HG03558 (cell line): ENCODE results near the gene PDIA2.
"Not testable (repeated sequence)": the region's sequence is repeated elsewhere in the genome, so short reads cannot be mapped to it uniquely, and the experiment has no call there.

ENCODE experiments used
- ATAC-seq: cut with Tn5 transposase; IDR thresholded peaks from one replicate; pipeline ENCODE4 v1.9.1; 2021; ENCODE audit warnings: moderate number of reproducible peaks; ENCODE audit not compliant: unreplicated experiment; ENCODE audit errors: extremely low read depth

Gene PDIA2

DNA sequence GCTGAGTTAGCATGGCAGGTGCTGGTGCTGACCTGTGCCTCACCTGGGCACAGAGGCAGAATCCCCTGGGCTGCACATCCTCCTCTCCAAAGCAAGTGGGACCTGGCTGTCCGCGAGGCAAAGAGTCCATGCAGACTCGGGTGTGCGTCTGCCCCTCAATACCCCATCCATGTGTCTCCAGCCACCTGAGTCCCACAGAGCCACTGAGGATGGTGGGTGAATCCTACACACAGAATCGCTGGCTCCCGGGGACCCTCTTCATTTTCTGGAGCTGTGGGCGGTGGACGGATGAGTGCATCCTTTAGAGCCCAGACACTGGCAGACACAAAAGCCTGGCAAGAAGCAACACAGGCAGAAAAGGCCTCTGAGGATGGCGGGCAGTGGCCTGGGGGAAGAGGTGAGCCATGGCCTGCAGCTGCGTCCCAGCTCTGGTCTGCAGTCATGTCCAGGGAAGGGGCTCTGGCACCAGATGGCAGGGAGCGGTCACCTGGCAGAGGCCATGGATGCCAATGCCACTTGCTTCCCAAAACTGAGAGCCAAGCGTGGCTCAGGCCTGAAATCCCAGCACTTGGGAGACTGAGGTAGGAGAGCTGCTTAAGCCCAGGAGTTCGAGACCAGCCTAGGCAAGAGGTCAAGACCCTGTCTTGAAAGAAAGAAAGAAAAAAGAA lies 39.6 kb downstream of the PDIA2 start:
- no peak for ATAC-seq

DNA sequence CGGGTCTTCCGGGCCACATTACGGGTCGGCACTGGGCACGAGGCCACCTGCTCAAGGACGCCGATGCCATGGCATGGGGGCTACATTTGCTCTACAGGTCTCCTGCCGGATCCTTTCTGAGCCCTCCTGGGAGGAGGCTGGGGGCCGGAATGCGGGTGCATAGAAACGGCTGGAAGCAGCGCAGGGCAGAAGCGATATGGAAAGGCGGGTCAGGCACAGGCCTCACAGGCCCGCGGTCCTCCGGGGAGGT lies 41.2 kb downstream of the PDIA2 start:
- no peak for ATAC-seq

DNA sequence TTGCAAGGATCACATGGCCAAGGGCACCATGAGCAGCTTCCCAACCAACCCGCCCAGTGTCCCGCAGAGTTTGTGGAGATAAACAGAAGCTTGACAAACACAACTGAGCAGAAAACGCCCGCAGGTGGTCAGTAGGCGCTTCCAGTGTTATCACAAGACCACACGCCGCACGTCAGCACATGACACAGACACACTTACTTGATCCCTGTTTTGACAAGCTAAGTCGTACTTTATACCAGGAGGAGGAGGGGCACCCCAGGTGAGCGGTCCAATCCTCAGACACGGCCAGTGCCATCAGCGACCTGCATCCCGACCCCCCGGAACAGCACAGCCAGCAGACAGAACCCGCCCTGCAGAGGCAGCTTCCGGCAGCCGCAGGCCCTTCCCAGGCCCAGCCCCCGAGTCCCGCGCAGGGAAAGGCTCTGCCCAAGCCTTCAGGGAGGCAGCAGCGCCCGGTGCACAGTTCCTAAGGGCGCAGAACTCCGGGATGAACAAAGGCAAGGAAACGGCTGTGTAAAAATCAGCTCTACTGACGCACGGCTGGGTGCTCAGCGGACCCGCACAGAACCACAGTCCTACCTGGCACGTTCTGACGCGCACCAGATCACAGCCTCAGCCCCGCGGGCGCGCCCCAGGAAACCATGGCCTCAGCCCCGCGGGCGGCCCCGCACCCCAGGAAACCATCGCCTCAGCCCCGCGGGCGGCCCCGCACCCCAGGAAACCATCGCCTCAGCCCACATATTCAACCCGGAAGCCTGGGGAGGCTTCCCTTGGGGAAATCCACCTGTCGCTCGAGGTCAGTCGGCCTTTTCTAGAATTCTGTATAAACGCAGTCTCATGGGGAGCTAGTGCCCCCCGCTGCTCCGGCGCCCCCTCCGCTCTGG lies 41.7 kb downstream of the PDIA2 start:
- no peak for ATAC-seq

DNA sequence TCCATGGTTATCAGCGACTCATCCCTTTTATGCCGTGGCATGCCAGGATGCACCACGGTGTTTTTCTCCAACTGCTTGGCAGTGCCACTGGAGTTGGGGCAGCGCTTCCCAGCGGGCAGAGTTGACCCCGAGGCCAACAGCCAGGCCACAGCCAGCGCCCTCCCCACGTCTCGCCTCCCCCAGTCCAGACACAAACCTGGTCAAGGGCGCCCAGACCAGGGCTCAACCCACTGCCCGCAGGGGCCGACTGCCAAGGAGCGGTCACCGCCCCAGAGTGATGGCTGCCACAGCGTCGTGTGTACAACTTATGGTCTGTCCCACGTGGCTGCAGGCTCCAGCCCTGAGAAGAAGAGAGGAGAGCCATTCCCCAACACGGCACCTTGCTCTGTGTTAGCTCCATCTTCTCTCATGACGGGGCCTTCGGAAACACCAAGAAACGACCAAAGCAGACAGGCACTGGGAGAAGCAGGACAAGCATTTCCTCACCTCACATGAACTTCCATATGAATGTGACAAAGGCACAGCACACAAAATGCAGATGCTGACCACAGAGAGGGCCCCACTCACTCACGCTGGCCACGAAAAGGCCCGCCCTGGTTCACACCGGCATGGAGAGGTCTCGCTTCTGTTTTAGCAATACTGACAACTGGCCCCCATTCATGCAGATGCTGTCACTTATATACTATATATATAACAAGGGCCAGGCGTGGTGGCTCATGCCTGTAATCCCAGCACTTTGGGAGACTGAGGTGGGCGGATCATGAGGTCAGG lies 42.6 kb downstream of the PDIA2 start:
- no peak for ATAC-seq

DNA sequence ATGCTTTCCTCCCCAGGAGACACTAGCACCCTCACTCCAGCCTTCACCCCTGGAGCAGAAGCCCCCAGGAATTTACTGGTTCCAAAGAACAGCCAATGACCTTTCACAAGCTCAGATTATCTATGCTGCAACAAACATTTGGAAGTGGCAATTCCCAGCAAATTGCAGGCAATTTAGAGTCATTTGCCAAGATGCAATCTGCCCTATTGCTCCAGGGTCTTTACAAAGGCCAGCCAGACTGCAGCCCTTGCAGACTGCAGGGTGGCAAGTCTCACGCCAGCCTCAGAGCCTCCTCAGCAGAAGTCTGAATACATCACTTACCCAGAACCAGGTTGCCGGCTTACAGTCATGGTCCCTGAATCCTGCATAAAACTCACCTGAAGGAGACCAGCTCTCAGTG lies 47.8 kb downstream of the PDIA2 start:
- no peak for ATAC-seq

DNA sequence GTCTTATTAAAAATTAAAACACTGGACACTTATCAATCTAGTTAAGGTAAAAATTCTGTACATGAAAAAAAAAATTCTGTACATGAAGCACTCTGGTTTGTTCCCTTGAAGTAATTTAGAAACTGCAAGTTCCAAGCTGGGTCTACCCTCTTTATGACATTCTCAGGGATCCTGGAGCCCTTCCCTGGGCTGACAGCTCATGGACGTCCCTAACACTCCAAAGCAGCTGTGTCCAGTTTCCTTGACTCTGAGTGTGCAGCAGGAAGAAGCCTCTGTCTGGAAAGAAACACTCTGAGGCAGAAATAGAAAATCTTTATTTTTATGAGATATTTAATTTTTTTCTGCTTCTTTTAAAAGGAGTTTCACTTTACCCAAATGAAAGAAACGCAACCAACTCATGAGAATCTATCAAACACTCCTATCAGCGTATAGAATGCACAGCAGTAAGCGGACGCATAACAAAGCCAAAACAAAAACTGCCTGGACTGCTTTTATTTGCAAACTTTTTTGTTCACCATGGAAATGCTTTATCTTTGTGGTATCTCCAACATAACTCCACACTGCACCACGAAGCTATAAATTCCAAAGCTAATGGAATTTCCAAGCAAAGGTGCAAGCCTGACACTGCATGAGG lies 48.3 kb downstream of the PDIA2 start:
- not testable (repeated sequence) for ATAC-seq

DNA sequence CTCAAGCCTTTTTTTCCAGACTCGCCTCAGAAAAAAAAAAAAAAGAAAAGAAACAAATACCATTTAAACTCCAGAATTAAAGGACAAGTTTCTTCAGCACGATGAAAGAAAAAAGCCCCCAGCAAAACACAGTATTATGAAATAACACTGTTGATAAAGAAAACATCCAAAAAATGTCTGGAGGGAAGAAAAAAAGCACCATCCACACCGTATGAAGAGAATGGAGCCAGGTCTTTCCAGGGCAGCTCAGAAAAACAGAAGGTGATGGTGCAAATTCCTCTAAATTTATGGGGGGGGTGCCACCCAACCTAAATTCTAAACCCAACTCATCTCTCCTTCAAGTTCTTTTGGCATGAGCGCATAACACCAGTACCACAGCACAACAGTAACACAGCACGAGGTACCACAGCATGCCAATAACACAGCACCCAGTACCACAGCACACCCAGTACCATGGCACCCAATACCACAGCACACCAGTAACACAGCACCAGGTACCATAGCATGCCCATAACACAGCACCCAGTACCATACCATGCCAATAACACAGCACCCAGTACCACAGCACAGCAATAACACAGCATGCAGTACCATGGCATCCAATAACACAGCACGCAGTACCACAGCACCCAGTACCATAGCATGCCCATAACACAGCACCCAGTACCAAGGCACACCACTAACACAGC lies 50.6 kb downstream of the PDIA2 start:
- no peak for ATAC-seq

DNA sequence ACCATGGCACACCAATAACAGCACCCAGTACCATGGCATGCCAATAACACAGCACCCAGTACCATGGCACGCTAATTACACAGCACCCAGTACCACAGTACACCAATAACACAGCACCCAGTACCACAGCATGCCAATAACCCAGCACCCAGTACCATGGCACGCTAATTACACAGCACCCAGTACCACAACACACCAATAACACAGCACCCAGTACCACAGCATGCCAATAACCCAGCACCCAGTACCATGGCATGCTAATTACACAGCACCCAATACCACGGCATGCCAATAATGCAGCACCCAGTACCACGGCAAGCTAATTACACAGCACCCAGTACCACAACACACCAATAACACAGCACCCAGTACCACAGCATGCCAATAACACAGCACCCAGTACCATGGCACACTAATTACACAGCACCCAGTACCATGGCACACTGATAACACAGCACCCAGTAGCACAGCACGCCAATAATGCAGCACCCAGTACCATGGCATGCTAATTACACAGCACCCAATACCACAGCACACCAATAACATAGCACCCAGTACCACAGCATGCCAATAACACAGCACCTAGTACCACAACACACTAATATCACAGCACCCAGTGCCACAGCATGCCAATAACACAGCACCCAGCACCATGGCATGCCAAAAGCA lies 51.3 kb downstream of the PDIA2 start:
- not testable (repeated sequence) for ATAC-seq

DNA sequence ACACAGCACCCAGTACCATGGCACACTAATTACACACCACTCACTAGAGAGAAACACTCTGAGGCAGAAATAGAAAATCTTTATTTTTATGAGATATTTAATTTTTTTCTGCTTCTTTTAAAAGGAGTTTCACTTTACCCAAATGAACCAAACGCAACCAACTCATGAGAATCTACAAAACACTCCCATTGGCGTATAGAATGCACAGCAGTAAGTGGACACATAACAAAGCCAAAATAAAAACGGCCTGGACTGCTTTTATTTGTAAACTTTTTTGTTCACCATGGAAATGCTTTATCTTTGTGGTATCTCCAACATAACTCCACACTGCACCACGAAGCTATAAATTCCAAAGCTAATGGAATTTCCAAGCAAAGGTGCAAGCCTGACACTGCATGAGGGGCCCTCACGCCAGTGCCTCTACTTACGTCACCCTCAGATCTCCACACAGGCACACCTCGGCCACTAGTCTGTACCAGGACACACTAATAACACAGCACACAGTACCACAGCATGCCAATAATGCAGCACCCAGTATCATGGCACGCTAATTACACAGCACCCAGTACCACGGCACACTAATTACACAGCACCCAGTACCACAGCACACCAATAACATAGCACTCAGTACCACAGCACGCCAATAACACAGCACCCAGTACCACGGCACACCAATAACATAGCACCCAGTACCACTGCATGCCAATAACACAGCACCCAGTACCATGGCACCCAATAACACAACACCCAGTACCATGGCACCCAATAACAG lies 52.1 kb downstream of the PDIA2 start:
- ATAC-seq = not testable (repeated sequence)

DNA sequence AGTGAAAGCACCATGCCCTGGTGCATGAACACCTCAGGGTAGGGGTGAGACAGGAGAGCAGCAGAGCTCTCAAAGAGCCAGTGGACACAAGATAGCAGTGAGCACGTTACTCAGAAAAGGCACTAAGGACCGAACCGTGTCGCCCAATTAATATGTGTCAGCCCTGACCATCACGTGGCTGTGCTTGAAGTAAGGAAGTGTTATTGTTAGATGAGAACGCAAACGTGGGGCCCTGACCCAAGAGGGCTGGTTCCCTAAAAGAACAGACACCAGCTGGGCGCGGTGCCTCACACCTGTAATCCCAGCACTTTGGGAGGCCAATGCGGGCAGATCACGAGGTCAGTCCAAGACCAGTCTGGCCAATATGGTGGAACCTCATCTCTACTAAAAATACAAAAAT lies 53.3 kb downstream of the PDIA2 start:
- ATAC-seq = no peak
